ES-I3 (cell line): ENCODE results near the gene SUCO.
"Not testable (repeated sequence)": the region's sequence is repeated elsewhere in the genome, so short reads cannot be mapped to it uniquely, and the experiment has no call there.

ENCODE experiments used
- H3K36me3 ChIP-seq: 2 replicates; pipeline ENCODE4 v1.6.1; 2013; ENCODE audit warnings: mild to moderate bottlenecking, low read length, control low read depth, moderate library complexity; ENCODE audit not compliant: insufficient read depth
- H3K4me1 ChIP-seq: 2 replicates; pipeline ENCODE4 v1.6.1; 2013; ENCODE audit warnings: mild to moderate bottlenecking, control low read depth, low read length; ENCODE audit not compliant: insufficient read depth
- H3K9ac ChIP-seq: 2 replicates; pipeline ENCODE4 v1.6.1; 2013; ENCODE audit warnings: low read depth, mild to moderate bottlenecking, low read length, moderate library complexity
- H3K9me3 ChIP-seq: 2 replicates; pipeline ENCODE4 v1.6.1; 2013; ENCODE audit warnings: mild to moderate bottlenecking, low read length, moderate library complexity; ENCODE audit not compliant: control insufficient read depth, insufficient read depth

Gene SUCO

DNA sequence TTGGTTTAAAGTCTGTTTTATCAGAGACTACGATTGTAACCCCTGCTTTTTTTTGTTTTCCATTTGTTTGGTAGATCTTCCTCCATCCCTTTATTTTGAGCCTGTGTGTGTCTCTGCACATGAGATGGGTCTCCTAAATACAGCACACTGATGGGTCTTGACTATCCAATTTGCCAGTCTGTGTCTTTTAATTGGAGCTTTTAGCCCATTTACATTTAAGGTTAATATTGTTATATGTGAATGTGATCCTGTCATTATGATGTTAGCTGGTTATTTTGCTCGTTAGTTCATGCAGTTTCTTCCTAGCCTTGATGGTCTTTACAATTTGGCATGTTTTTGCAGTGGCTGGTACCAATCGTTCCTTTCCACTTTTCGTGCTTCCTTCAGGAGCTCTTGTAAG, 62.1 kb downstream of the SUCO start:
- not testable (repeated sequence) for H3K4me1 ChIP-seq, H3K9ac ChIP-seq, H3K9me3 ChIP-seq
- peaks cover 13% of the 10 kb centered on the region for H3K36me3 ChIP-seq

DNA sequence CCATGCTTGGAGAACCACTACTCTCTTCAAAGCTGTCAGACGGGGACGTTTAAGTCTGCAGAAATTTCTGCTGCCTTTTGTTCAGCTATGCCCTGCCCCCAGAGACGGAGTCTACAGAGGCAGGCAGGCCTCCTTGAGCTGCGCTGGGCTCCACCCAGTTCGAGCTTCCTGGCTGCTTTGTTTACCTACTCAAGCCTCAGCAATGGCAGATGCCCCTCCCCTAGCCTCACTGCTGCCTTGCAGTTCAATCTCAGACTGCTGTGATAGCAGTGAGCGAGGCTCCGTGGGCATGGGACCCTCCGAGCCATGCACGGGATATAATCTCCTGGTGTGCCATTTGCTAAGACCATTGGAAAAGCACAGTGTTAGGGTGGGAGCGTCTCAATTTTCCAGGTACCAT, 63.8 kb downstream of the SUCO start:
- H3K4me1 ChIP-seq, H3K9me3 ChIP-seq, H3K36me3 ChIP-seq, H3K9ac ChIP-seq: not testable (repeated sequence)

DNA sequence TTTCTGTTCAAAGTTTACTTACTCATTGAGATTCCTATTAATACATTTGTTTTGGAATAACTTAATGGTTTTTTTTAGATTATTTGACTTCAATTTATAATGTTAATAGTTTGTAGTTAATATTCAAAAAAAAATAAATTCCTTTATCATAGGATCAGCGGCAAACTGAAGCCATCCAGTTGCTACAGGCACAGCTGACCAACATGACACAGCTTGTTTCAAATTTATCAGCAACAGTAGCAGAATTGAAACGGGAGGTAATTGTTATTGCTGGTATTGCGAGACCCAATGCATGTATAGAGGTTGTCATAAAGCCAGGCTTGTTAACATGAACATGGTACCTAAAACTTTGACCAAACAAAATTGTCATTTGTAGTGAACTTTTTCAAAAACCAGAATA, 67.0 kb downstream of the SUCO start:
- Histone ChIP-seq H3K4me1 (no peaks in the 10 kb centered on the region), H3K9ac (no peak overlapping the region), H3K9me3 (peaks cover 6% of the 10 kb centered on the region; the same call in 1 of the 2 replicates), H3K36me3 (peaks cover 8% of the 10 kb centered on the region)

DNA sequence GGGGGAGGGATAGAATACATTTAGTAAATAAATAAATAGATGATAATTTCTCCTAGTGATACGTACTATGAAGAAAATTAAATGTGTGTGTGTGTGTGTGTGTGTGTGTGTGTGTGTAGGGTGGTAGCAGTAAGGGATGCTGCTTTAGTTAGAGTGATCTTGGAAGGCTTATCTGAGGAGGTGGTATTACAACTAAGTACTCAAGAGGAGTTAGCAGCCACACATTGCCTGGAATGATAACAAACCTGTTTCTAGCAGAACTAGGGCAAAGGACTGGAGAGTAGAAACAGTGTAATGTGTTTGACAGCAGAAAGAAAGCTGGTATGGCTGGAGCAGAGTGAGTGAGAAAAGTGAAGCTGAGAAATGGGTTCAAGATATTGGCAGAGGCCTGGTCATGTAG, 67.7 kb downstream of the SUCO start:
- Histone ChIP-seq H3K36me3 (peaks cover 8% of the 10 kb centered on the region), H3K9me3 (peaks cover 6% of the 10 kb centered on the region; the same call in 1 of the 2 replicates), H3K9ac (no peak overlapping the region), H3K4me1 (no peaks in the 10 kb centered on the region)

DNA sequence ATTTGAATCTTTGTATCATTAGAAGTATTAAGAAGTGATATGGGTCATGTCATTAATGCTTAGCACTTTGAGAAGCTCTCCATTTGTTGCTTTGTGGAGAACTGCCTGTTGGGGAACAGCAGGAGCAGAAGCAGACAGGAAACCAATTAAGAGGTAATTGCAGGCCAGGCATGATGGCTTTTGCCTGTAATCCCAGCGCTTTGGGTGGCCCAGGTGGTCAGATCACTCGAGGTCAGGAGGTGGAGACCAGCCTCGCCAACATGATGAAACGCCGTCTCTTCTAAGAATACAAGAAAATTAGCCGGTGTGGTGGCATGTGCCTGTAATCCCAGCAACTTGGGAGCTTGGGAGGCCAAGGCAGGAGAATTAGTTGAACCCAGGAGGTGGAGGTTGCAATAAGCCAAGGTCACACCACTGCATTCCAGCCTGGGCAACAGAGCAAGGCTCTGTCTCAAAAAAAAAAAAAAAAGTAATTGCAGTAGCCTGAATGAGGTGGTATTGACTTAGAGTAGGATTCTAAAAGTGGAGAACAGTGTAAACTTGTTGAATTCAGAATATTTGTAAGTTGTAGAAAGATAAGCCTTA, 68.2 kb downstream of the SUCO start:
- Histone ChIP-seq H3K4me1 (no peaks in the 10 kb centered on the region), H3K9me3 (peaks cover 6% of the 10 kb centered on the region; the same call in 1 of the 2 replicates), H3K9ac (no peak overlapping the region), H3K36me3 (peaks cover 8% of the 10 kb centered on the region)

DNA sequence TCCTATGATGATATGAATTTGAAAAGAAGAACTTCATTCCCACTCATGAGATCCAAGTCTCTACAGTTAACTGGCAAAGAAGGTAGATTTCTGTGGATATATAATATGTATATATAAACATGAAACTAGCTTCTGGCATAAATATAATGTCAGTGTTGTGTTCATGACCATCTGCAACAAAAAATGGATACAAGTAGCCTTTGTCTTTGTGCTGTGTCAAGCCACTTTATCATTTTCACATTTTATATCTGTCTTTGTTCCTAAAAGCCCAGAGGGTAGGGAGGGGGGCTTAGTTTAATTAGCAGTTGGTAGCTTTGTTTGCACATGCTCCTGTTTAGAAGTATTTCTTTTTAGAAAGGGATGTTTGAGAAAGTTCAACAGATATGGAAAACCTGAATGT, 69.8 kb downstream of the SUCO start:
- peaks cover 5% of the 10 kb centered on the region for H3K36me3 ChIP-seq
- H3K9me3 ChIP-seq: 0 out of 2 replicates have a peak, but pooled peaks cover 2% of the 10 kb centered on the region
- H3K4me1 ChIP-seq: 0 out of 2 replicates have a peak, but pooled peaks cover 3% of the 10 kb centered on the region
- H3K9ac ChIP-seq: no peak overlapping the region

DNA sequence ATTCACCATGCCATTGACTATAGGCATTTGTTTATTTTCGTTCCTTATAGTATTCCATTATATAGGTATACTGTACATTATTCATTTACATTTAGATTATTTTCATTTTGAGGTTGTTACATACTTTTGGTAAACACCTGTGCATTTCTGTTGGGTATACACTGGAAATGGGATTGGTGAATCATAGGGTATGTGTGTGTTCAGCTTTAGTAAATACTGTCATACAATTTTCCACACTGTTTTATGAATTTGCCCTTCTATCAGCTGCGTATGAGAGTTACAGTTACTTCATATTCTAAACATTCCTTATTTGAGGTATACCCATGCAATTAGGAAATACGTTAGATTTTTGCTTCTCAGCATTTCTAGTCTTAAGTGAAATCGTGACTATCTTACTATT, 70.9 kb downstream of the SUCO start:
- H3K36me3 ChIP-seq: peaks cover 4% of the 10 kb centered on the region
- 0 out of 2 replicates have a peak, but pooled peaks cover 3% of the 10 kb centered on the region for H3K4me1 ChIP-seq
- H3K9me3 ChIP-seq: no peaks in the 10 kb centered on the region

DNA sequence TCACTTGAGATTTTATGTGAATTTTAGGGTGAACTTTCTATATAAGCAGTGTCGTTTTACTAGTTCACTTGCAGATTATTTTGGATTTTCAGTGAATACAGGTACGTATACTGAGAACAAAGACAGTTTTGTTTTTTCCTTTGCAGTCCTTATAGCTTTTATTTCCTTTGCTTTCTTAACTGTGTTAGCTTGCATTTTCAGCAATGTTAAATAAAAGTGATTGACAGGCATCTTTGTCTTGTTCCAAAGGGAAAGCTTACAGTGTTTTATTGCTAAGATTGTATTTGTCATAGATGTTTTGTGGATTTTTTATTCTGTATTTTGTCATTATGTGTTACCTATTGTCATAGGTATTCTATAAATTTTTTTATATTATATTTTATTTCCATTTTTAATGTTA, 72.7 kb downstream of the SUCO start:
- H3K4me1 ChIP-seq: 0 out of 2 replicates have a peak, but pooled peaks cover 3% of the 10 kb centered on the region
- no peak overlapping the region for H3K9ac ChIP-seq
- no peaks in the 10 kb centered on the region for H3K9me3 ChIP-seq
- H3K36me3 ChIP-seq: peaks cover 15% of the 10 kb centered on the region

More for the DNA sequence above, 70.9 kb downstream of the SUCO start:
- H3K9ac ChIP-seq: no peak overlapping the region

DNA sequence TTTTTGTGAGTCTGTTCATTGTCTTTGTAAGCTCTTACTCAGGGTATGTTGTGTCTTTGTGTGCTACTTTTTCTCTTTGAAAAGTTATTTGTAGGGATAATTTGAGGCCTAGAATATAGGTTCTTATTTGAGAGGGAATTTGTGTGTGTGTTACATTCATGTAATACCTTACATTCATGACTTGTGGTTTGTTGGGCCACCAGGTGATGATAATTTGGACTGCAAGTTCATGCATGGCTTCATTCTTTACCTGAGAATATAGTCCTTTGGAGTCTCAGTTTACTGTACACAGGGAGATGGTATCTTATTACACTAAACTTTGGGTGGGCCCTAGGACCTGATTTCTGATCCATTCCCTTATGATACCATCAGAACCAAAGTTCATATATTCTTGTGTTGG, 74.2 kb downstream of the SUCO start:
- H3K4me1 ChIP-seq: 0 out of 2 replicates have a peak, but pooled peaks cover 3% of the 10 kb centered on the region
- H3K36me3 ChIP-seq: peaks cover 12% of the 10 kb centered on the region
- no peaks in the 10 kb centered on the region for H3K9me3 ChIP-seq
- H3K9ac ChIP-seq: no peak overlapping the region

DNA sequence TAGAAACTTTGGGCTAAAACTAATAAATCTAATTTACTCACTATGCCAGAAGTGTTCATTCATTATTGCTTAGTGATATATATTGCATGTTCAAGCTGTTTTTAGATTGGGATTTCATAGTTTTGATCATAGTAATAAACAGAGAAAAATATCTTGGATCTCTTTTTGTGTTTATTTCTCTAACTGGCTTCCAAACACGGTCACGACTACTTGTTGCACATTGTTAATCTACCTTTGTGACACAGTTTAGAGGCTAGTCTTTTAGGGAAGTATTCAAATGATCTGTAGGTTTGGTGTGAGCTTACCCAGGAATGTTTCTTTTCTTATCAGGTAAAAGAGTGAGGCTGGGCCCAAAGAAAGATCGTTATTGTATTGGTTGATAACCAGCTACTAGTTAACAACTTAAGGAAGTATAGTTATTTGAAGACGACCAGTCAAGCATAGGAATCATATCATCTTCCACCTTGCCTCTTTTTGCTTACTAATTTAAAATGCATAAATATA, 75.2 kb downstream of the SUCO start:
- Histone ChIP-seq H3K4me1 (0 out of 2 replicates have a peak, but pooled peaks cover 3% of the 10 kb centered on the region), H3K36me3 (peaks cover 12% of the 10 kb centered on the region), H3K9me3 (no peaks in the 10 kb centered on the region), H3K9ac (no peak overlapping the region)

DNA sequence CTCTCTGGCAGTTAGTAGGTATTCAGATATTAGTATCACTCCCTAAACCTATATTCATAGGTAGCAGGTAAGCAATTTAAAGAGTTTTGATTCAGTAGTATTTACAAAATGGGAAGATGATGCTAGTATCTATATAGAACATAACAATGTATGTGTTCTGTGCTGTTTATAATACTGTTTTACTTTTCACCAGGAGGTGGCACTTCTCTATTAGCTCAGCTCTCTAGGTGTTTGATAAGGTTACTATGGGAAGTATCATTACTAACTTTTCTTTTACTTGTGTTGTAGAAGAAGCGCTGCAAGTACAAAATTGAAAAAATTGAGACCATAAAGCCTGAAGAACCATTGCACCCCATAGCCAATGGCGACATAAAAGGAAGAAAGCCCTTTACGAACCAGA, 76.6 kb downstream of the SUCO start:
- H3K4me1 ChIP-seq: 0 out of 2 replicates have a peak, but pooled peaks cover 3% of the 10 kb centered on the region
- H3K9ac ChIP-seq: no peak overlapping the region
- peaks cover 12% of the 10 kb centered on the region for H3K36me3 ChIP-seq
- no peaks in the 10 kb centered on the region for H3K9me3 ChIP-seq

DNA sequence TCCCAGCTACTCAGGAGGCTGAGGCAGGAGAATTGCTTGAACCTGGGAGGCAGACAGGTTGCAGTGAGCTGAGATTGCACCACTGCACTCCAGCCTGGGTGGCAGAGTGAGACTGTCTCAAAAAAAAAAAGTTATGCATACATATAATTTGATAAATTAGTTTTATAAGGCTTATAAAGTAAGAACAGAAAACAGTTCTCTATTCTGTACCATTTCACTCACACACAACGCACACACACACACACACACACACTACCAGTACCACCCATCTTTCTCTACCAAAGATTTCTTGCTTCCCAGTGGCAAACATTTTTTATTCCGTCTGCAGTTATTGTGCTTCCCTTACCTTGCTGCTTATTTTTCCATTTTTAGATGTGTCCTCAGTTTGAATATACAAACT, 79.5 kb downstream of the SUCO start:
- Histone ChIP-seq H3K36me3 (peaks cover 12% of the 10 kb centered on the region), H3K9me3 (no peaks in the 10 kb centered on the region; the same call in 1 of the 2 replicates)

DNA sequence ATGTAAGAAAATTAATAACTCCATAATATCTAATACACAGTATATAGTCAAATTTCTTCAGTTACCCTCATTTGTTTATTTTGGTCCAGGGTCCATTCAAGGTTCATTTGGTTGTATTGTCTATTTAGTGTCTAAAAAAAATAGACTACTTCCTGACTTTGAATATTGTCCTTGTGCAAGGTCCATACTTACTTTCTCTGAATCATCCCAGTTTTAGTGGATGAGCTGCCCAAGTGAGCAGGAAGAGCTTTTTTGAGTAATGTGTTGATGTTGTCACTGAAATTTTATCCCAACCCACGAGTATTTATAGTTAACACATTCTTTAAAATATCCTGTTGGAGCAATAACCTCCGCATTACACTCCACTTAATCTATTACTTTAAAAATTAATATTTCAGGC, 80.3 kb downstream of the SUCO start:
- Histone ChIP-seq H3K9me3 (no peaks in the 10 kb centered on the region; the same call in 1 of the 2 replicates), H3K36me3 (peaks cover 12% of the 10 kb centered on the region), H3K9ac (no peak overlapping the region), H3K4me1 (no peaks in the 10 kb centered on the region)

More for the DNA sequence above, 79.5 kb downstream of the SUCO start:
- H3K9ac ChIP-seq: no peak overlapping the region
- no peaks in the 10 kb centered on the region for H3K4me1 ChIP-seq

DNA sequence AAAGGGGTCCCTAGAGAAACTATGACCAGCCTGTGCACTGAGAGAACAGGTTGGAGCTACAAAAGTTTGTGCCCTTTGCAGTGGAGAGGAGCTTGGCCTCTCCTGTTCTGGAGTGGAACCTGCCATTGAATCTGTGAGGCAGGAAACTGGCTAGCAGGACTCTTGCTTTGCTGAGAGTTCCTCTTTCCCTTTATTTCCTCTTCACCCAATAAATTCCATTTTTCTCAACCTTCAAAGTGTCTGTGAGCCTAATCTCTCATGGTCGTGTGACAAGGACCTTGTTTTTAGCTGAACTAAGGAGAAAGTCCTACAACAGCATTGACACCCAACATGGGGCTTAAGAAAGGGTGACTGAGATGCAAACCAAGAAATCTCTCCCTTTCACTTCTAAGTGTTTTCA, 83.2 kb downstream of the SUCO start:
- Histone ChIP-seq H3K9me3 (peaks cover 4% of the 10 kb centered on the region), H3K36me3 (no peaks in the 10 kb centered on the region; the same call in 1 of the 2 replicates), H3K4me1 (no peaks in the 10 kb centered on the region), H3K9ac (no peak overlapping the region)

DNA sequence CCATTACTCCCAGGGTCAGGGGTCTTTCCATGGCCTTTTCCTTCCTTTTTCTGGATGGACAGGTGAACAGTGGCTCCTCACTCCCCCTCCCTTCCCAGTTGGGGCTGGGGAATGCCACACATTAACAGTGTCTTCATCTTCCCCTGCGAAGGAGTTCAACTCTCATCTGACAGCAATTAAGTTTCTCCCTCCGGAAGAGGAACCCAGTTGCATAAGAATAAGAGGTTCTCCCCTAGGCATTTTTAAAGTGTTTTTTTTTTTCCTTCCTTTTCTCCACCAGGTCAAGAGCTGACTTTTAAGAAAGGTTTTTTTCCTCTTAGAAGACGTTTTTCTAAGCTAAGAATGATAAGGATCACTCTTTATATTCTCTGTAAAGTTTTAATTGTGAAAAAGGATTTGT, 83.7 kb downstream of the SUCO start:
- H3K36me3 ChIP-seq: no peaks in the 10 kb centered on the region

More for the DNA sequence above, 83.7 kb downstream of the SUCO start:
- Histone ChIP-seq H3K9me3 (peaks cover 4% of the 10 kb centered on the region), H3K9ac (no peak overlapping the region), H3K4me1 (no peaks in the 10 kb centered on the region)
